WI38 (cell line): ENCODE data around the gene AMIGO2.
A peak's percentile ranks its signal among the peaks of the same experiment; 100 is the strongest.

Source experiments
- H3K4me3 ChIP-seq: 2 replicates; pipeline ENCODE4 v1.5.1; 2011; ENCODE audit warnings: low read depth, mild to moderate bottlenecking, control low read depth, low read length
- TF ChIP-seq, protein P1 (sequence below): IDR thresholded peaks from 2 replicates; pipeline ENCODE4 v1.5.1; 2012; ENCODE audit warnings: low read depth, mild to moderate bottlenecking, control low read depth, low read length

The AMIGO2 gene

DNA sequence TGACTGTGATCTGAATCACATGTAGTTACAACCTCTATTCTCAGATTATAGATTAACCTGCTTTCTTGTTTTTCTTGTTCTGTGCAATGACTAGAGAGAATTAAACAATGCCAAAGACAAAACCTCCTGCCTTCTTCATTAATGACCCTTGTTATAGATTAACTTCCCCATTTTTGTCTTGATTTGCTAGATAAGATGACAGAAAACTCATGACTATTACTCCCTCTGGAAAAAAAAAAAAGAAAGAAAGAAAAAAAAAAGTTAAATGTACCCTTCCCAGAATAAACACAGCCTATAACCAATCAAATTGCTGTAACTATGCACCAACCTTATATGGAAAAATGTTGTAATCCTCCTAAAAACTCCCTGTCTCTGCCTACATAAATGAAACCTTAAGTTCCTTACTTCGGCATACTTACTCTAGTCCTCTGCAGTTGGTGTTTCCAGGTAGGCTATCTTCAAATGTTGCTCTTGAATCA is 41.5 kb downstream of the AMIGO2 start:
- TF ChIP-seq, protein P1, sequence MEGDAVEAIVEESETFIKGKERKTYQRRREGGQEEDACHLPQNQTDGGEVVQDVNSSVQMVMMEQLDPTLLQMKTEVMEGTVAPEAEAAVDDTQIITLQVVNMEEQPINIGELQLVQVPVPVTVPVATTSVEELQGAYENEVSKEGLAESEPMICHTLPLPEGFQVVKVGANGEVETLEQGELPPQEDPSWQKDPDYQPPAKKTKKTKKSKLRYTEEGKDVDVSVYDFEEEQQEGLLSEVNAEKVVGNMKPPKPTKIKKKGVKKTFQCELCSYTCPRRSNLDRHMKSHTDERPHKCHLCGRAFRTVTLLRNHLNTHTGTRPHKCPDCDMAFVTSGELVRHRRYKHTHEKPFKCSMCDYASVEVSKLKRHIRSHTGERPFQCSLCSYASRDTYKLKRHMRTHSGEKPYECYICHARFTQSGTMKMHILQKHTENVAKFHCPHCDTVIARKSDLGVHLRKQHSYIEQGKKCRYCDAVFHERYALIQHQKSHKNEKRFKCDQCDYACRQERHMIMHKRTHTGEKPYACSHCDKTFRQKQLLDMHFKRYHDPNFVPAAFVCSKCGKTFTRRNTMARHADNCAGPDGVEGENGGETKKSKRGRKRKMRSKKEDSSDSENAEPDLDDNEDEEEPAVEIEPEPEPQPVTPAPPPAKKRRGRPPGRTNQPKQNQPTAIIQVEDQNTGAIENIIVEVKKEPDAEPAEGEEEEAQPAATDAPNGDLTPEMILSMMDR: no peak
- H3K4me3 ChIP-seq: no peak overlapping the region

DNA sequence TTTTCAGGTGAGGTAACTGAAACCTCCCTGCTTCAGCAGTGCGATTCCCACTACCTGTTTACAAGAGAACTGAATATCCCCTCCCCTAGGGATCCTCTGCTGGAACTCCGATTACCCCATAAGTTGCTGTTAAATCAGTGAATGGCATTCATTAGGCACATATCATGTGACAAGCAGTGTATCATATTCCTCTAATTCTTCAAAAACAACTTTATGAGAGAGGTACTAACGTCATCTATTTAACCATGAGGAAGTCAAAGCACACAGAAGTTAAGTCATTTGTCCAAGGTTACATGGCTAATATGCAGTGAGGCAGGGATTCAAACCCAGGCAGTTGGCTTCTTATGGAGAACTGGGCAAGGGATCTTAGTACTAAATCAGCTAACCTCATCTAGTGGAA is 44.3 kb downstream of the AMIGO2 start:
- TF ChIP-seq, protein P1: no peak
- no peak overlapping the region for H3K4me3 ChIP-seq

DNA sequence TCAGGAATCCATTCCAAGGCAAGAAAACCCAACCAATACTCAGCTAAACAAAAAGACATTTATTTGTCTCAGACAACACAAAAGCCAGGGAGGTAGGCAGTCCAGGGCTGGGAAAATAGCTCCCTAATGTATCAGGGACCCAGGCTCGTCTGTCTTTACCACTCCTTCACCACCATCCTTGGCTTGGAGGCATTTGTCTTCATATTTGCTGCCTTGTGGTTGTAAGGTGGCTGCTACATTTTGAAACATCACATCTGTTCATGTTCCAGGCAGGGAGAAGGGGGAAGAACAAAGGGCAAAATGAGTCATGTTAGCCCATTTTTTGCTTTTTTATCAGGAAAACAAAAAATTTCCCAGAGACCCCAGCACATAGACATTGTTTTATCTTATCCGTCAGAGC is 45.1 kb downstream of the AMIGO2 start:
- no peak overlapping the region for H3K4me3 ChIP-seq
- TF ChIP-seq, protein P1: no peak

DNA sequence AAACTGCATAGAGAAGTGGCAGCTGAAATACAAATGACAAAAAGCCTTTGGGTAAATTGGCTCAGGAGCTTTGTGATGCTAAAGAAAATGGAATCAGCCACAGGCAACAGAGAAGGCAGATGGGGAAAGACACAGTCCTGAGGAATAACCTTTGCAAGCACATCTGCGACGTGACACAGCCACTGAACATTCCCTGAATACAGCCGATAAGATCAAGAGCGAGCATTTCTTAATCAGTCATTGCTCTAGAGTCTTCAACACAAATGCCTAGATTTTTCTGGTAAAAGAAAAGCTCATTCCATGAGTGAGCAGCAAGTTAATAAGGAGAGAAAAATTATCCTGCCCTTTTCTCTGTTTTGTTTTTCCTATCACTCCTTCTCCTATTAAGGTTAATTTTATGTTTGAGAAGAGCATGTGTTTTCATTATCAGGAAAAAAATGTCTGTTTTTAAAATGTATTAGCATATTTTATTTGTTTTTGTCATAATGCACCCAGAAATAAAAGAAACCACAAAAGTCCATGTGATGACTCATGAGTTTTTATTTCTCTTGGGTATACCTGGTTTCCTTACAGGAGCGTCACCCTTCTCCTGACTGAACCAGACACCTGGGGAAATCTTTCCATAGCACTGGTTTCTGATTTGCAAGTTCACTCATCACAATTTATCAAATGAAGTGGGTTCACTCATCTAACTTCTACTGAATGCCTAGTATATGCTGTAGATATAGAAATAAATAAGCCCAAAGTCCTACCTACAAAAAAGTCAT is 45.8 kb downstream of the AMIGO2 start:
- TF ChIP-seq, protein P1: no peak
- no peak overlapping the region for H3K4me3 ChIP-seq

DNA sequence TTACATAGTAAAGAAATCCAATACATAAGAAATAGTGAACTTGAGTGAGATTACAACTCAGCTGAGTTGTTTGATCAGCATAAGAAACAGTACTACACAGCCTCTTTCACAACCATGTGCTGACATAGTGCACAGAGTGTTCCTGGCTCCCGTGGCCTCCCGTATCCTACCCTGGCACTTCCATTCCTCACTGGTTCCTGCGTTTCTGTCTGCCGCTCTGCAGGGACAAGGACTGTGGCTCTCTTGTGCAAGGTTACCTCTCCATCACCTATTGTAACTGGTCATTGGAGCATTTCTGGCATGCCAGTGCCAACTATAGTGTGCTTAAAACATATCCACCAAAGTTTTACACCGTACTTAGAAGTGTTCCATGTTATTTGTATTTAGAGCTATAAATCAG is 46.7 kb downstream of the AMIGO2 start:
- TF ChIP-seq, protein P1: no peak

DNA sequence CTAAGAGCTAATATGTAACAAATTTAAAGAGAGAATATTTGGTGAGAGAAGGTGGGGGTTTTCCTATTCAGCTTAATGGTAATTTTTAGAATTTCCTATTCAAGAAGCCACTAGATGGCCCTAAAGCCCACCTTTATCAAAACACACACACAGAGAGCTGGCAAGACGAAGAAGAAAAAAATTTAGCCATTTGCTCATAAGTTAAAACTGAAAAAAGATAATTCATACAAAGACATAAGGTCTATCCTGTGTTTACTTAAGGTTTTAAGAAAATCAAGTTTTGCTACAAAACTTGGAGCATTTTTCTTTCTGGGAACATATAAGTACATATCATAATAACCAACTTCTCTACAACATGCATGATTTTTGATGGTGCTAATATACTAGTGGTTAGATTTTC is 47.1 kb downstream of the AMIGO2 start:
- TF ChIP-seq, protein P1: peak; percentile 30; the same call in 1 of the 2 replicates
- H3K4me3 ChIP-seq: no peak overlapping the region

More for the DNA sequence above, 46.7 kb downstream of the AMIGO2 start:
- H3K4me3 ChIP-seq: no peak overlapping the region

DNA sequence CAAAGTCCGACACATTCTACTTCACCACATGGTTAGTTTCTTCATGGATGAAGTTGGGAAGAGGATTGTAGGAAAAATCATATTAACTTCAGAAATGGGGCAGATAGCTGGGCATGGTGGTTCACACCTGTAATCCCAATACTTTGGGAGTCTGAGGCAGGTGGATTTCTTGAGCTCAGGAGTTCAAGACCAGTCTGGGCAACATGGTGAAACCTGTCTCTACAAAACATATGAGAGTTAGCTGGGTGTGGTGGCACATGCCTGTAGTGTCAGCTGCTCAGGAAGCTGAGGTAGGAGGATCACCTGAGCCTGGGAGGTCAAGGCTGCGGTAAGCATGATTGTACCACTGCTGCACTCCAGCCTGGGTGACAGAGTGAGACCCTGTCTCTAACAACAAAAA is 49.9 kb downstream of the AMIGO2 start:
- TF ChIP-seq, protein P1: no peak
- H3K4me3 ChIP-seq: no peak overlapping the region
